OCI-LY7 (cell line): ENCODE measurements around the gene TMA7B.

ENCODE experiments used
- CTCF ChIP-seq: fragments of 200-600 bp; sonication (generic); conservative IDR thresholded peaks from 2 replicates; pipeline ENCODE4 v1.5.1; 2014; ENCODE audit warnings: mild to moderate bottlenecking, antibody characterized with exemption, low read length, moderate library complexity, mixed read lengths
- EZH2phosphoT487 ChIP-seq: fragments of 200-600 bp; sonication (generic); IDR thresholded peaks from 2 replicates; pipeline ENCODE4 v1.6.1; 2018; ENCODE audit warnings: low read depth, borderline replicate concordance, mild to moderate bottlenecking, mixed run types, antibody characterized with exemption, low read length, moderate library complexity, mixed read lengths

GRCh38 chr22:39915295-39915726, 44.9 kb upstream of the TMA7B start:
- TF ChIP-seq CTCF (no peak), EZH2phosphoT487 (no peak)
